ENCODE results near the gene NEAT1. TPM values are rescaled to one million over a fixed set of nuclear protein-coding genes. Genes with fewer than 3 reads are reported as not detected.

Gene NEAT1
- total RNA-seq, 4 donors from 2014 or later: 30.6 to 705 (median 357) TPM

- peaks cover 90 to 98% (median 96%) of the 10 kb centered on the region in 3 donors for H3K4me1 ChIP-seq
- H3K9me3 ChIP-seq: no peaks in the 10 kb centered on the region
- intact Hi-C loops (cut with DNase I): no loop called here
Observed at GRCh38 chr11:65491614-65492386, 69.2 kb downstream of the NEAT1 start.

GRCh38 chr11:65492387-65492636 lies 69.7 kb downstream of the NEAT1 start:
- TF ChIP-seq POLR2A (IDR thresholded peaks at IDR 0.05) (no peak), CTCF (IDR thresholded peaks at IDR 0.05) (no peak)
- Histone ChIP-seq H3K4me3 (peak overlapping the region in 2 of 4 donors; percentile 19 to 27), H3K9me3 (no peaks in the 10 kb centered on the region), H3K36me3 (no peaks in the 10 kb centered on the region), H3K4me1 (peaks cover 87 to 97% (median 93%) of the 10 kb centered on the region in 3 donors), H3K27me3 (no peaks in the 10 kb centered on the region), H3K27ac (peak overlapping the region; percentile 95 to 100 (median 97))
- no peak for DNase-seq
- WGBS, 2 donors: 18 to 19% methylated on average over 4 of the region's 4 CpGs
- intact Hi-C loops (cut with DNase I): no loop called here

More at GRCh38 chr11:65491614-65492386, 69.2 kb downstream of the NEAT1 start:
- peak in 3 of 4 donors; percentile 4 to 40 (median 27) for TF ChIP-seq POLR2A (IDR thresholded peaks at IDR 0.05)
- no peak for TF ChIP-seq CTCF (IDR thresholded peaks at IDR 0.05)
- no peaks in the 10 kb centered on the region for H3K36me3 ChIP-seq
- DNase-seq: no peak
- H3K4me3 ChIP-seq: peak overlapping the region in 1 of 4 donors; percentile 9
- 14 to 19% methylated on average over 12 to 14 of the region's 17 CpGs for WGBS, 2 donors
- peak overlapping the region; percentile 95 to 100 (median 97) for H3K27ac ChIP-seq
- H3K27me3 ChIP-seq: no peaks in the 10 kb centered on the region

DNA sequence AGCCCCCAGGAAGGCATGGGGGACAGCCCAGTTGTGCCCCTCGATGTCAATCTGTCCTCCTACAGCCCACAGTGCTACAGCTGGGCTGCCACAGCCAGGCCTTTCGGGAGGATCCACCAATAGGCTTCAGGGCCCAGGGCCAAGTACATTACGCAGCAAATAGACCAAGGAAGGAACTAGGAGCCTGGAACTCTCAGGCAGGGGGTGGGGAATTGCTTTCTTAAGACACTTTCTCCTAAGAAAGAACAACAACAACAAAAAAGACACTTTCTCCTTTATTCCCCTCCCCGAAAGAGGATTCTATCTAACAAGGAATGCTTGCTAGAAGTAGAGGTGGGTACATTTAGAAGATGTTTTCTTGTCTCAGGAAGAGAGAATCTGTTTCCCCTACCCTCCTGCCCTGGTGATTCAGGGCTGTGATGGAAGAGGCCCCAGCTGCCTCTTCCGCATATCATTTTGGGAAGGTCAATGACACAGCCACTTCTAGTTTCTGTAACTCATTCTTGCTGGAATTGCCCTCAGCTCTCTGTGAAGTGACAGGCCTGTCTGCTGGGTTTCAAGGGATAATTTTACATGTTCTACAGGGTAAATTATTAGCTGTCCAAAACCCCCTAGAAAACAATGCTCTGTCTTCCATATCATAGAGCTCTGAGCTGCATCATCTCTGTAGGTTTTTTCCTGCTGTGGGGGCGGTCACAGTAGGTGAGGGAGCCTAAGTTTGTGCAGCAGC lies 70.2 kb downstream of the NEAT1 start:
- intact Hi-C loops (cut with DNase I): no loop called here

GRCh38 chr11:65493367-65494176 lies 71.0 kb downstream of the NEAT1 start:
- TF ChIP-seq CTCF (IDR thresholded peaks at IDR 0.05): no peak
- peak in 3 of 4 donors; percentile 13 to 58 (median 57) for TF ChIP-seq POLR2A (IDR thresholded peaks at IDR 0.05)
- H3K4me3 ChIP-seq: peak overlapping the region in 3 of 4 donors; percentile 0 to 27 (median 19)
- no peaks in the 10 kb centered on the region for H3K27me3 ChIP-seq
- H3K36me3 ChIP-seq: no peaks in the 10 kb centered on the region
- DNase-seq: no peak
- intact Hi-C loops (cut with DNase I): no loop called here
- peak overlapping the region; percentile 95 to 100 (median 97) for H3K27ac ChIP-seq
- no peaks in the 10 kb centered on the region for H3K9me3 ChIP-seq
- WGBS, 2 donors: 18 to 23% methylated on average over 11 to 12 of the region's 12 CpGs
- peaks cover 78 to 87% (median 83%) of the 10 kb centered on the region in 3 donors for H3K4me1 ChIP-seq

More for the DNA sequence above, 70.2 kb downstream of the NEAT1 start:
- TF ChIP-seq CTCF (IDR thresholded peaks at IDR 0.05) (no peak), POLR2A (IDR thresholded peaks at IDR 0.05) (peak in 2 of 4 donors; percentile 40 to 47)
- 0 to 11% methylated on average over 4 to 6 of the region's 6 CpGs for WGBS, 2 donors
- Histone ChIP-seq H3K27ac (peak overlapping the region; percentile 95 to 100 (median 97)), H3K4me3 (peak overlapping the region in 3 of 4 donors; percentile 0 to 27 (median 19)), H3K27me3 (no peaks in the 10 kb centered on the region), H3K9me3 (no peaks in the 10 kb centered on the region), H3K4me1 (peaks cover 86 to 94% (median 91%) of the 10 kb centered on the region in 3 donors), H3K36me3 (no peaks in the 10 kb centered on the region)
- DNase-seq: no peak

Small RNA genes within 50 kb of the gene (small RNA-seq; reads per million reads assigned to genes)
- 0 reads per million in 4 donors for gene RF01684

Other genes starting within 250 kb of the NEAT1 start
- 100 to 1,000 TPM; 225 to 696 (median 354) TPM for gene CAPN1, start 240.9 kb upstream of the NEAT1 start, total RNA-seq
- gene POLA2, start 160.8 kb upstream of the NEAT1 start, total RNA-seq: 10 to 100 TPM in 2 of 4 donors, 1 to 10 TPM in 2; 3.1 to 14.1 (median 10.4) TPM
- gene CDC42EP2, start 107.9 kb upstream of the NEAT1 start, total RNA-seq: 10 to 100 TPM in 1 of 4 donors, 1 to 10 TPM in 2, under 1 TPM in 1; 0.76 to 11.4 (median 5.6) TPM
- gene DPF2, start 88.9 kb upstream of the NEAT1 start, total RNA-seq: 10 to 100 TPM; 18.7 to 35.3 (median 23.8) TPM
- gene TIGD3, start 68.0 kb upstream of the NEAT1 start, total RNA-seq: 1 to 10 TPM in 1 of 4 donors, under 1 TPM in 3; 0.13 to 1.3 (median 0.56) TPM
- gene SLC25A45, start 40.2 kb upstream of the NEAT1 start, total RNA-seq: 1 to 10 TPM; 1.9 to 7.7 (median 4.0) TPM
- 10 to 100 TPM; 44.1 to 88.7 (median 81.0) TPM for gene FRMD8, start 36.2 kb upstream of the NEAT1 start, total RNA-seq
- over 10,000 TPM in 2 of 4 donors, 1,000 to 10,000 TPM in 2; 1,739 to 13,677 (median 9,435) TPM for gene MALAT1, start 76.2 kb downstream of the NEAT1 start, total RNA-seq
- 10 to 100 TPM; 40.6 to 63.3 (median 52.6) TPM for gene SCYL1, start 102.3 kb downstream of the NEAT1 start, total RNA-seq
- 10 to 100 TPM; 28.1 to 87.5 (median 54.0) TPM for gene LTBP3, start 135.6 kb downstream of the NEAT1 start, total RNA-seq
- gene ZNRD2, start 147.7 kb downstream of the NEAT1 start, total RNA-seq: 10 to 100 TPM; 33.2 to 48.0 (median 40.0) TPM
- gene FAM89B, start 149.7 kb downstream of the NEAT1 start, total RNA-seq: 10 to 100 TPM; 12.0 to 44.1 (median 23.9) TPM
- gene EHBP1L1, start 153.3 kb downstream of the NEAT1 start, total RNA-seq: 100 to 1,000 TPM in 1 of 4 donors, 10 to 100 TPM in 3; 46.5 to 101 (median 87.4) TPM
- 10 to 100 TPM in 3 of 4 donors, 1 to 10 TPM in 1; 5.5 to 22.5 (median 15.2) TPM for gene KCNK7, start 173.0 kb downstream of the NEAT1 start, total RNA-seq
- gene MAP3K11, start 191.4 kb downstream of the NEAT1 start, total RNA-seq: 10 to 100 TPM; 27.5 to 33.0 (median 30.4) TPM
- gene PCNX3, start 193.0 kb downstream of the NEAT1 start, total RNA-seq: 10 to 100 TPM; 24.0 to 40.0 (median 30.9) TPM
- gene SIPA1, start 215.3 kb downstream of the NEAT1 start, total RNA-seq: 10 to 100 TPM in 3 of 4 donors, 1 to 10 TPM in 1; 7.8 to 29.2 (median 27.5) TPM
- 10 to 100 TPM; 29.4 to 49.4 (median 47.5) TPM for gene RELA, start 240.1 kb downstream of the NEAT1 start, total RNA-seq

All from esophagus squamous epithelium (tissue), 5 donors.